IPS-18a (cell line): ENCODE results near the gene PTPRN2.

Source experiments
- H3K27ac ChIP-seq: one replicate; pipeline ENCODE4 v1.5.1; 2013; ENCODE audit warnings: low read length
- H3K27me3 ChIP-seq: one replicate; pipeline ENCODE4 v1.6.1; 2013; ENCODE audit warnings: mild to moderate bottlenecking, low read length; ENCODE audit not compliant: control insufficient read depth, insufficient read depth
- H3K36me3 ChIP-seq: one replicate; pipeline ENCODE4 v1.6.1; 2013; ENCODE audit warnings: low read depth, low read length; ENCODE audit not compliant: control insufficient read depth
- H3K4me1 ChIP-seq: one replicate; pipeline ENCODE4 v1.6.1; 2013; ENCODE audit warnings: low read depth, low read length; ENCODE audit not compliant: control insufficient read depth
- H3K4me3 ChIP-seq: one replicate; pipeline ENCODE4 v1.5.1; 2013; ENCODE audit warnings: low read length
- H3K9ac ChIP-seq: one replicate; pipeline ENCODE4 v1.6.1; 2013; ENCODE audit warnings: mild to moderate bottlenecking, low read length, moderate library complexity
- H3K9me3 ChIP-seq: one replicate; pipeline ENCODE4 v1.6.1; 2013; ENCODE audit warnings: low read depth, low read length; ENCODE audit not compliant: control insufficient read depth

The PTPRN2 gene

DNA sequence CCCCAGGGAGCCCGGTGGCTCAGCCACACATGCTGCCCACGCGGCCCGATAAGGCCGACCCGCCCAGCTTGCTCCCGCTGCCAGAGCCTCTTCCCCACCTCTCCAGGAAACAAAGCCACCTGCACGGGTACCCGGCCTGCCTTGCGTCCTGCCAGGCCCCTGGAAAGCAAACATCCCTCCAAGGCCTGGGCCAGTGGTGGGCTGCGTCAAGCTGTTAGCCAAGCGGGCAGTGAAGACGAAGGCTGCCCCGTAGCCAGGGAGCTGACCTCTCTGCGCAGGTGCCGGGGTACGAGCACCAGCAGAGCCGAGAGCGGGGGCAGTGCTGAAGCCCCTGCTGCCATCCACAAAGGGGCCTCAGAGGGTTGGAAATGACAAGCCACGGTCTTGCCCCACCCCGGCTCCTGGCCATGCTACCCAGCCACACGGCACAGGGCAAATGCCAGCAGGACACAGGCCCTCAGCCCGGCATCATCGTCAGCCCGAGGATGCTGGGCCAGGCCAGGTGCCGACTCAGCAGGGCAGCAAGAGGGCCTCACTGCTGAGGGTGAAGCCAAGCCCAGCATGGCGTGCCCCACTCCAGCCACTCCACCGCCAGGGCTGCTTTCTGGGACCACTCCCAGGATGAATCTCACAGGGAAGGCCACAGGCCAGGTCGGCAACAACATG, 140.0 kb downstream of the PTPRN2 start:
- Histone ChIP-seq H3K9me3 (no peaks in the 10 kb centered on the region), H3K27ac (no peak overlapping the region), H3K36me3 (no peaks in the 10 kb centered on the region), H3K27me3 (no peaks in the 10 kb centered on the region), H3K4me3 (no peak overlapping the region), H3K9ac (no peak overlapping the region), H3K4me1 (no peaks in the 10 kb centered on the region)

DNA sequence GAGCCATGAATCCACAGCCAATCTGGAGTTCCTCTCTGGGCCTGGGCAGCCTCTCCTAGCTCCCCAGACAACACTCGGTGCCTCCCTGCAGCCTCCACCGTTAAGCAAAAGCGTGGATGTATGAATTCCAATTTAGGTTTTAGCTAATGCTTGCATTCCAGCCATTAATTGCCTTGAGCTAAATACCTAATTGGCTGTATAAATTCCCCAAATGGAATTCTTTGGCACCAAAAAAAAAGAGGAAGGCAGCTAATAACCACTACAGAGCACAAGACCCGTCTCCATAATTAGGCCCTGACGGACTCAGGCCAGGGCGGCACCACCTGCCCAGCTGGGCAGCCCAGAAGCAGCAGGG, 140.5 kb downstream of the PTPRN2 start:
- Histone ChIP-seq H3K27ac (no peak overlapping the region), H3K36me3 (no peaks in the 10 kb centered on the region), H3K4me3 (no peak overlapping the region), H3K9me3 (no peaks in the 10 kb centered on the region), H3K9ac (no peak overlapping the region), H3K27me3 (no peaks in the 10 kb centered on the region), H3K4me1 (no peaks in the 10 kb centered on the region)

DNA sequence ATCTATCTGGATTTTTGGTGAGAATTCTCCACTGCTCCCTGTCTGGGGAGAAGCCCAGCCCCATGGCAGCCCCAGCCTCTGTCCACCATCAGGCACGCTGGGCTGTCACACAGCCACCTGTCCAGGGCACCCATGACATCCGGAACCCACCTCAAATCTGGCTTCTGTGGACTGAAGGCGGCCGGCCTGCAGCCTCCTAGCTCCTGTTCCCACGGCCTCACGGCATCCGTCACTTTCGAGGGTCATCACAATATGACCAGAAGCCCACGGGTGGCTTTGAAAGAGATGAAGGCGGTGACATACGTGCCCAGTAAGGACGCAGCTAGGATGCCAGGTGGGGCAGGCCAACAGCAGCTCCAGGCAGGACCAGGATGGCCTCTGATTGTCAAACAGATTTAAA, 140.9 kb downstream of the PTPRN2 start:
- Histone ChIP-seq H3K36me3 (no peaks in the 10 kb centered on the region), H3K4me1 (no peaks in the 10 kb centered on the region), H3K4me3 (no peak overlapping the region), H3K27ac (no peak overlapping the region), H3K9me3 (no peaks in the 10 kb centered on the region), H3K27me3 (no peaks in the 10 kb centered on the region), H3K9ac (no peak overlapping the region)

DNA sequence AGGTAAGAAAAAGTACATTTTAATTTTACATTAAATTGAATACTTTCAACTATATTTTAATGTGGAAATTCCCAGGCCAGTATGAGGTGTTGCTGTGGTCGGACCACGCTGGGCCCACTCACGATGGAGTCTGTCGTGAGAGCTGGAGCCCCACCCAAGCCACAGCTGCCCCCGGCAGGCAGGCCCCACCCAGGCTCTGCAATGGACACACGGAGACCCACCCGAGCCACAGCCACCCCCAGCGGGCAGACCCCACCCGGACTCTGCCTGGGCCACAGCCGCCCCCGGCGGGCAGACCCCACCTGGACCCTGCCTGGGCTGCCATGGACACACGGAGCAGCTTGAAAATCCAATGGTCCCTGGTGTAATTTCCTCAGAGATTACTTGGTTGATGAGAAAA, 141.3 kb downstream of the PTPRN2 start:
- no peaks in the 10 kb centered on the region for H3K4me1 ChIP-seq
- no peak overlapping the region for H3K4me3 ChIP-seq
- H3K9ac ChIP-seq = no peak overlapping the region
- H3K27me3 ChIP-seq = no peaks in the 10 kb centered on the region
- no peaks in the 10 kb centered on the region for H3K36me3 ChIP-seq
- no peaks in the 10 kb centered on the region for H3K9me3 ChIP-seq
- H3K27ac ChIP-seq = no peak overlapping the region

DNA sequence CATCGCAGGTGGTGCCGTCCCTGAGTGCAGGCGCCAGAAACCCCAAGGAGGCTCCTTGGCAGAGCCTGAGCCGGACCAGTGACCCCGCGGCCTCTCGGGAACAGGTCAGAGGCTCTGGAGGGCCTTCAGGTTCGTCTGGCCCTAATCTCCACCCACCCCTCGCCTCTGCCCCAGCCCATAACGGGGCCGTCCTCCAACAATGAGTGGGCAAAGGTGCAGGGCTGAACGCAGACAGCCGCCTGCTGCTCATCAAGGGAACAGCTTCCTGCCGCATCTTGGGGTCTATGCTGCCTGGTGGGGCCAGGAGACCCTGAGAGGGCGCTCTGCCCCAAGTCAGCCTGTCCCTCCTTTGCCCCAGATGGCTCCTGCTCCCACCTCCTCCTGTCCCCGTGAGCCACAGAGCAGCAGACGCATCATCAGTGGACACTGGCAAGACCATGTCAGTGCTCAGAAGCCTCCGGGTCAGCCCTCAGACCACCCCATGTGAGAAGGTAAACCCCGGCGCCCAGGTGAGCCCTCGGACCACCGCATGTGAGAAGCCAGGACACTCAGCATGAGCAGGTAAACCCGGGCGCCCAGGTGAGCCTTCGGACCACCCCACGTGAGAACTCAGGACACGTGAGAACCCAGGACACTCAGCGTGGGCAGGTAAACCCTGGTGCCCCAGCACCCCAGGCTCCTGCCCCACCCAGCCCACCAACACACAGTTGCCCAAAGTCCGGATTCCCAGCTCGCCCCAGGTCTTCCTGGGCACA, 142.0 kb downstream of the PTPRN2 start:
- no peak overlapping the region for H3K27ac ChIP-seq
- no peaks in the 10 kb centered on the region for H3K4me1 ChIP-seq
- H3K36me3 ChIP-seq = no peaks in the 10 kb centered on the region
- H3K9ac ChIP-seq = no peak overlapping the region
- H3K27me3 ChIP-seq = no peaks in the 10 kb centered on the region
- H3K9me3 ChIP-seq = no peaks in the 10 kb centered on the region
- no peak overlapping the region for H3K4me3 ChIP-seq

DNA sequence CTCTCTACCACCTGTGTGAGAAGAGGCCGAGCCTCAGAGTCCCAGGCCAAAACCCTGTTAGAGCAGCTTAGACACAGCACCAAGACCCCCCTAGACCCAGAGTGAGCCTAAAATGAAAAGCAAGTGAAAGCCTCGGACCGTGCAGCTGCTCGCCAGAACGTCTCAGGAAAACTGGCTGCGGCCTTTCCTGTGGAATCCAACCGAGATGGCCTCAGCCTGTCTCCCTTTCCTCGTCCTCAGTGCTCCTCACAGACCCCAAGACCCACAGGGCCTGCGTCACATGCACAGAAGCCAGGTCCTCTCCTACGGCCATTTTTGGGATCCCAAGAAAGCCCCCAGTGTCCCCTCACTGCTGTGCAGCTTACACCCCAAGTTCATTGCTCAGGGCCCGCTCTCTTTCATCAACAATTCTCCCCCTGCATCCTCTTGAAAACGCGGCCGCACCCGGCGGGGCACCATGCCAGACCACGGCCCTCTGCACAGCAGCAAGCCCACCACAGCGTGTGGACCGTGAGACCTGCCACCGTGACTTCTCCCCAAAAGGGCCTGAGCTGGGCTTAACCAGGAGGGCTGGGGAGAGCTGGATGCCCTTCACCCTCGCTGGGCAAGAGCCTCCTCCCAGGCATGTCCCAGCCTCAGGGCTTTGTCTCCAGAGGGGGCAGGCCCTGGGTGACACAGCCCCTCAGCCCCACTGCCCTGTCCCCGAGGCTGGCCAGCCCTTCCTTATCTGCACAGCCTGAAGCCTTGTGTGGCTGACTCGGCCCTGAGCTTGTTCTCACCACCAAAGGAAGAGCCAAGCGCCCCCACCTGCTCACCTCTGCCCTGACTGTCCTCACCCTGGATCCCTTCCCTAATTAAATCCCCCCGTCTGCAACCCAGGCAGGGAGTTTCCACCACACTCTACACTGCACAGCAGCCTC, 142.9 kb downstream of the PTPRN2 start:
- Histone ChIP-seq H3K9me3 (no peaks in the 10 kb centered on the region), H3K36me3 (no peaks in the 10 kb centered on the region), H3K9ac (no peak overlapping the region), H3K4me3 (no peak overlapping the region), H3K4me1 (no peaks in the 10 kb centered on the region), H3K27ac (no peak overlapping the region), H3K27me3 (no peaks in the 10 kb centered on the region)

DNA sequence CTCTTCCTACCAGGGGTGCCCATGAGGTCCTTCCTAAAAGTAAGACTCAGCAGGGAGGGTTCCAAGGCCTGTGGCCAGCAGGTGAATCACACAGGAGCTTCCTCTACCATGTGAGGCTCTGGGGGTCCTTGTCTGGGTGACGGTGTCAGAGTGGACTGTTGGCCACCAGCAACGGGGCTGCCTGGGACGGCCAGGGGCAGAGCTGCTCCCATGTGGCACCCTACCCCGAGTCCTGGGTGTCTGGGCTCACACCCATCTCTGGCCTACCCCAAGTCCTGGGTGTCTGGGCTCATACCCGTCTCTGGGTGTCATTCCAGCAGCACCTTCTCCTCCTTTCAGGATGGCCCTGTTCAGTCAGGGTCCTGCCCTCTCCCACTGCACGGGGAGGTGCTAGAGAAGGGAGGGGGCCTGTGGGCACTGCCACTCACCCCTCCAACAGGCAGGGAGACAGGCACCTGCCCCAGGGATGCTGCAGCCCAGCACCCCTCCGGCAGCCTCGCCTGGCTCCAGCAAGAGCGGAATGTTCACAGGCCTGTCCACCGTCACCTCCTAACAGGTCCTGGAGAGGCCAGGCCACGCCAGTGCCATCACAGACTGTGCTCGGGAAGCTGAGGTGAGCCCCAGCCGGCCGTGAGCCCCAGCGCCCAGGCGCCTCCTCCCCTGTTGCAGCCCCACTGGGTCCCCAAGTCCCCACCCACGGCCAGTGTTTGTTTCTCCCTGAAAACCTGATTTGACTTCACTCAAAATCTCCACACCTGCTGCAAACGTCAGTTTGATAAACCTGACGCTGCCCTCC, 143.7 kb downstream of the PTPRN2 start:
- Histone ChIP-seq H3K4me1 (peaks cover 3% of the 10 kb centered on the region), H3K4me3 (no peak overlapping the region), H3K9ac (no peak overlapping the region), H3K27ac (no peak overlapping the region), H3K9me3 (no peaks in the 10 kb centered on the region), H3K27me3 (no peaks in the 10 kb centered on the region), H3K36me3 (no peaks in the 10 kb centered on the region)

DNA sequence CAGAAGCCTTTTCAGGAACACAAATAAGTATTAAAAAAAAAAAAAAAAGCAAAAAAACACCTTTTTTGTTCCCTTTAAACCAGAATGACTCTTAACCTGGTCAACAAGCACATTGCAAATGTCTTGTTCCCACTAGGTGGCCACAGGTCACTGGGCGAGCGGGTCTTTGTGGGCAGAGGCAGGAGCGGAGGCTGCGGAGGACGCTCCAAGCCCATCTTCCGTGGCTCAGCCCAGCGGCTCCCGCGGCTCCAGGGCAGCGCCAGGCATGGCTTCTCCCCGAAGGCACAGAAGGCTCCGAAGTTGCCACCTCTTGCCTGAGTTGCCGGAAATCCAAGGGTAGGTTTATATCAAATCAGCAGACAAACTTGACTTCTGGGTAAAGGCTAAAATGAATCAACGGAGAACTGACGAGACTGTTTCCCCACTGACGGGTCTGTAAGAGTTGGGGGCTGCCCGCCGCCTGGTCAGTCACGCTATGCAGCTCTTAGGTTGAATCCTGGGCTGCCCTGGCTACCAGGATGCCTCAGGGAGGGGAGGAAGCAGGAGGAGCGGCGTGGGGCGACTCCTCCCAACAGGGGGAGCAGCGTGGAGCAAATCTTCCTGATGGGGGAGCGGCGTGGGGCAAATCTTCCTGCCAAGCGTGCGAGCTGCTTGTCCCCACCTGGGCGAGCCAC, 144.5 kb downstream of the PTPRN2 start:
- no peaks in the 10 kb centered on the region for H3K27me3 ChIP-seq
- H3K27ac ChIP-seq = no peak overlapping the region
- H3K4me3 ChIP-seq = no peak overlapping the region
- peaks cover 9% of the 10 kb centered on the region for H3K4me1 ChIP-seq
- H3K9ac ChIP-seq = no peak overlapping the region
- no peaks in the 10 kb centered on the region for H3K36me3 ChIP-seq
- no peaks in the 10 kb centered on the region for H3K9me3 ChIP-seq

DNA sequence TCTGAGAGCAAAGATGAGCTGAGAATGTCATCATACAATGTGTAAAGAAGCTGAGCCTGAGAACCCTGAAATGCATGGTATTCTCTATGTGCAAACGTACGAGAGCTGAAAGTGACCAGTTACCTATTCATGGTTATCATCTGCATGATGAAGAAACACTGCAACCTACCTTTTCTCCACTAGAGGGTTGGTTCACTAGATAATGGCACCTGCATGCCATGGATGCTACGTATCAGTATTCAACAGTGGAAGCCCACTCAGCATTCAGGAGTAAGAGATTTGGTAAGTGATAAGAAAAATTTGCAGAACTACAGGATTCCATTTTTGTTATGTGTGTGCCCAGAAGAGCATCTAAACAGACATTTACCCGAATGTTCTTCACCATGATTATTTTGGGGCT, 145.4 kb downstream of the PTPRN2 start:
- H3K9ac ChIP-seq = no peak overlapping the region
- no peaks in the 10 kb centered on the region for H3K36me3 ChIP-seq
- no peak overlapping the region for H3K27ac ChIP-seq
- H3K4me3 ChIP-seq = no peak overlapping the region
- no peaks in the 10 kb centered on the region for H3K27me3 ChIP-seq
- H3K4me1 ChIP-seq = peaks cover 9% of the 10 kb centered on the region
- H3K9me3 ChIP-seq = no peaks in the 10 kb centered on the region

DNA sequence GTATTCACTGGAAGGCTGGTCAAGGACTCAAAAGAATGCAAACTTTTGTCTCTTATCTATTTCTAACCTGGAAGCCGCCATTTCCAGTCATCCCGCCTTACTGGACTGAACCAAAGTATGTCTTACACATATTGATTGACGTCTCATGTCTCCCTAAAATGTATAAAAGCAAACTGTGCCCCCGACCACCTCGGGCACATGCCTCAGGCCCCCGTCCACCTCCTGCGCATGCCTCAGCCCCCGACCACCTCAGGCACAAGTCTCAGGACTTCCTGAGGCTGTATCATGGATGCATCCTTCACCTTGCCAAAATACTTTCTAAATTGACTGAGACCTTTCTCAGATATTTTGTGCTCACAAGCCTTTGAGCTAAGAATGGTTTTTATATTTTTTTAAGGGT, 148.6 kb downstream of the PTPRN2 start:
- Histone ChIP-seq H3K4me3 (no peak overlapping the region), H3K9me3 (no peaks in the 10 kb centered on the region), H3K27ac (no peak overlapping the region), H3K4me1 (peaks cover 9% of the 10 kb centered on the region), H3K27me3 (no peaks in the 10 kb centered on the region), H3K36me3 (no peaks in the 10 kb centered on the region), H3K9ac (no peak overlapping the region)
